K562 (cell line): ENCODE data around the gene RNU6-8. TPM values are rescaled to one million over a fixed set of nuclear protein-coding genes. Genes with fewer than 3 reads are reported as not detected.

Source experiments
- CHD1 ChIP-seq: fragments of 200-600 bp; sonication (generic); IDR thresholded peaks from one replicate; pipeline ENCODE4 v1.6.1; 2012; ENCODE audit warnings: mild to moderate bottlenecking, moderate library complexity, low read length, inconsistent platforms
- HMG20B ChIP-seq: fragments of 250-450 bp; sonication (Bioruptor Pico); IDR thresholded peaks from 2 replicates; pipeline ENCODE4 v1.5.0; 2021; ENCODE audit warnings: mild to moderate bottlenecking
- HOXB6 ChIP-seq: fragments of 250-450 bp; sonication (Bioruptor Pico); IDR thresholded peaks from 2 replicates; pipeline ENCODE4 v1.5.1; 2022; ENCODE audit warnings: mild to moderate bottlenecking, borderline replicate concordance
- NBN ChIP-seq: fragments of 450-650 bp; IDR thresholded peaks from 2 replicates; pipeline ENCODE4 v1.6.1; 2016; ENCODE audit warnings: low read depth, mild to moderate bottlenecking
- NFATC3 ChIP-seq: fragments of 450-650 bp; IDR thresholded peaks from 2 replicates; pipeline ENCODE4 v1.6.1; 2017; ENCODE audit warnings: mild to moderate bottlenecking
- SMARCB1 ChIP-seq: IDR thresholded peaks from 2 replicates; pipeline ENCODE4 v1.6.1; 2011; ENCODE audit warnings: improper control_type of control experiment, low read depth; ENCODE audit not compliant: insufficient read length
- ZNF134 ChIP-seq: fragments of 250-450 bp; sonication (Bioruptor Pico); conservative IDR thresholded peaks from 2 replicates; pipeline ENCODE4 v1.4.0; 2020
- ZNF445 ChIP-seq: fragments of 250-450 bp; sonication (Bioruptor Pico); IDR thresholded peaks from 2 replicates; pipeline ENCODE4 v1.4.0; 2020; ENCODE audit warnings: low read depth, mild to moderate bottlenecking, moderate library complexity
- polyA plus RNA-seq, 8 experiments: library from polyadenylated mRNA; depleted of rRNA in 4 of 8; stranded (reverse) in 5 of 8; unstranded in 3 of 8; fragments of >200 nt; fragmentation: Nextera tagmentation in 2 of 8; fragmentation: Illumina TruSeq in 1 of 8; extraction: Ambion mirVana in 2 of 8; extraction: Trizol in 1 of 8; gene quantifications; 2 replicates each; pipeline versions ENCODE4 v1.2.1 to v1.2.3, GENCODE V29; 2011 to 2014; ENCODE audit warnings: inconsistent platforms in 1 of 8, missing spikeins in 1 of 8
- total RNA-seq, 7 experiments: library from RNA; depleted of rRNA in 6 of 7; stranded (reverse); fragments of >200 nt in 6 of 7; fragmentation: Illumina TruSeq in 2 of 7; extraction: Trizol in 2 of 7; gene quantifications; 2 replicates each; pipeline versions ENCODE4 v1.2.1 to v1.2.3, GENCODE V29; 2011 to 2021; ENCODE audit warnings: low replicate concordance in 1 of 7
- TF ChIP-seq, protein P1 (sequence below): sonication (generic); formaldehyde crosslinking; IDR thresholded peaks from 2 replicates; pipeline ENCODE4 v1.8.1; 2023; ENCODE audit warnings: mild to moderate bottlenecking, missing genetic modification reagents, moderate library complexity
- TF ChIP-seq, protein P2 (sequence below): fragments of 250-450 bp; sonication (Bioruptor Pico); IDR thresholded peaks from 2 replicates; pipeline ENCODE4 v1.8.0; 2022; ENCODE audit warnings: moderate library complexity, mild to moderate bottlenecking, inconsistent platforms
- TF ChIP-seq, protein P3 (sequence below), 2 experiments: fragments of 450-650 bp in 1 of 2; sonication (generic) in 1 of 2; formaldehyde crosslinking in 1 of 2; IDR thresholded peaks in 1 of 2; conservative IDR thresholded peaks in 1 of 2; 2 replicates each; pipeline versions ENCODE4 v1.6.1 to v1.8.1; 2016 to 2023; ENCODE audit warnings: mild to moderate bottlenecking in 2 of 2, moderate library complexity in 2 of 2, inconsistent platforms in 1 of 2, missing genetic modification reagents in 1 of 2

RNU6-8 gene
- total and polyA plus RNA-seq, 9 of the 15 experiments (the other 6 are each of a cell fraction or from before 2014, with no cell fraction given) = not detected

DNA sequence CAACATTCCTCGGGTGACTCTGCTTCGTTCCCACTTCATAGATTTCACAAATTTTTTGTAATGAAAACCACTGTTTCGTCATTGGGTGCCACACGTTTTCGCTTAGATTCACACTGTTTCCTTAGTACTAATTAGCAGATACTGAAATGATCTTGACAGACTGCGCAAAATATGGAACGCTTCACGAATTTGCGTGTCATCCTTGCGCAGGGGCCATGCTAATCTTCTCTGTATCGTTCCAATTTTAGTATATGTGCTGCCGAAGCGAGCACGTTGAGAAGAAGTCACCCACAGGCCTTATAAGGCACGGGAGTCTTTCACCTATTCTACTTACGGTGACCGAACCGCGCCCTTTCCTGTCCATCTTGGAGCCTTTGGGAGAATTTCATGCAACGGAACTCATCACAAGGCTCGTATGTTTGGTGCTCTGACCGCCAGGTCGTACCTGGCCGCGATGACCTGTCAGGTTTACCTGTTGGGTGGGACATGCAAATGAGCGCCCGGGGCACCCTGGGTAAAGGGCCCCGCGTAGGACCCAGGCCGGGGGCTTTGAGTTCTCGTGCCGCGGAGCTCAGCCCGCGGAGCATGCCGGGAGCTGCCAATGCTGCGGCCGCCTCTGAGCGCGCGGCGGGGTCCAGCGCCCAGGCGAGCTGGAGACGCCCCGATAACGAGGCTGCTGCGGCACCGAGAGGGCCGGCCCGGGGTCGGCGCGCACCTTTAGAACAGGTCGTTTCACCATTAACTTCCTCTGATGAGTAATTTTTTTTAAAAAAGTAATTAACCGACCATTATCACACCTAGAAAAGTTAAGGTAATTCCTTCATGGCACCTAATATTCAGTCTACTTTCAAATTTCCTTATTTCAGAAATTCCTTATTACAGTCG is at the start of gene RNU6-8 (continued):
- TF ChIP-seq ZNF445 (CRISPR knock-in tag) = no peak
- TF ChIP-seq, protein P1, sequence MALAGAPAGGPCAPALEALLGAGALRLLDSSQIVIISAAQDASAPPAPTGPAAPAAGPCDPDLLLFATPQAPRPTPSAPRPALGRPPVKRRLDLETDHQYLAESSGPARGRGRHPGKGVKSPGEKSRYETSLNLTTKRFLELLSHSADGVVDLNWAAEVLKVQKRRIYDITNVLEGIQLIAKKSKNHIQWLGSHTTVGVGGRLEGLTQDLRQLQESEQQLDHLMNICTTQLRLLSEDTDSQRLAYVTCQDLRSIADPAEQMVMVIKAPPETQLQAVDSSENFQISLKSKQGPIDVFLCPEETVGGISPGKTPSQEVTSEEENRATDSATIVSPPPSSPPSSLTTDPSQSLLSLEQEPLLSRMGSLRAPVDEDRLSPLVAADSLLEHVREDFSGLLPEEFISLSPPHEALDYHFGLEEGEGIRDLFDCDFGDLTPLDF = no peak
- TF ChIP-seq SMARCB1 = no peak
- TF ChIP-seq HOXB6 = no peak
- no peak for TF ChIP-seq NBN
- no peak for TF ChIP-seq HMG20B
- TF ChIP-seq NFATC3 = no peak
- TF ChIP-seq ZNF134 (CRISPR knock-in tag) = no peak
- no peak for TF ChIP-seq CHD1
- TF ChIP-seq, protein P2, sequence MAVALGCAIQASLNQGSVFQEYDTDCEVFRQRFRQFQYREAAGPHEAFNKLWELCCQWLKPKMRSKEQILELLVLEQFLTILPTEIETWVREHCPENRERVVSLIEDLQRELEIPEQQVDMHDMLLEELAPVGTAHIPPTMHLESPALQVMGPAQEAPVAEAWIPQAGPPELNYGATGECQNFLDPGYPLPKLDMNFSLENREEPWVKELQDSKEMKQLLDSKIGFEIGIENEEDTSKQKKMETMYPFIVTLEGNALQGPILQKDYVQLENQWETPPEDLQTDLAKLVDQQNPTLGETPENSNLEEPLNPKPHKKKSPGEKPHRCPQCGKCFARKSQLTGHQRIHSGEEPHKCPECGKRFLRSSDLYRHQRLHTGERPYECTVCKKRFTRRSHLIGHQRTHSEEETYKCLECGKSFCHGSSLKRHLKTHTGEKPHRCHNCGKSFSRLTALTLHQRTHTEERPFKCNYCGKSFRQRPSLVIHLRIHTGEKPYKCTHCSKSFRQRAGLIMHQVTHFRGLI (CRISPR knock-in tag) = no peak
- TF ChIP-seq, protein P3, sequence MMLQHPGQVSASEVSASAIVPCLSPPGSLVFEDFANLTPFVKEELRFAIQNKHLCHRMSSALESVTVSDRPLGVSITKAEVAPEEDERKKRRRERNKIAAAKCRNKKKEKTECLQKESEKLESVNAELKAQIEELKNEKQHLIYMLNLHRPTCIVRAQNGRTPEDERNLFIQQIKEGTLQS (IDR thresholded peaks at IDR 0.05) = peak; percentile 56
- TF ChIP-seq, protein P3 (CRISPR knock-in tag; conservative IDR thresholded peaks at IDR 0.05) = no peak
